ENCODE measurements around the gene C15orf62. TPM values are rescaled to one million over a fixed set of nuclear protein-coding genes. Genes with fewer than 3 reads are reported as not detected.
A peak's percentile ranks its signal among the peaks of the same experiment; 100 is the strongest.

Gene C15orf62
- total and polyA plus RNA-seq, 2 donors = 1.1 to 1.8 TPM

- Histone ChIP-seq H3K27me3 (ENCODE audit: control insufficient read depth in 2 of 2, insufficient read depth in 1 of 2, low read length in 1 of 2) (no peaks in the 10 kb centered on the region), H3K36me3 (ENCODE audit: control insufficient read depth in 2 of 2, insufficient read depth in 2 of 2, low read length in 1 of 2) (peaks cover 16 to 19% of the 10 kb centered on the region in 2 donors), H3K4me1 (ENCODE audit: control insufficient read depth in 2 of 2, insufficient read depth in 2 of 2, low read length in 2 of 2) (peaks cover 27 to 55% of the 10 kb centered on the region in 2 donors), H3K4me3 (ENCODE audit: low read length in 2 of 2) (peak within 1 kb of the TSS; percentile 65 to 70), H3K27ac (ENCODE audit: low read depth in 1 of 2, low read length in 1 of 2) (peak within 1 kb of the TSS; percentile 81 to 88), H3K9me3 (ENCODE audit: control insufficient read depth in 2 of 2, insufficient read depth in 1 of 2, low read length in 1 of 2) (no peaks in the 10 kb centered on the region)
- DNase-seq (ENCODE audit: low read depth in 6 of 9, low spot score in 9 of 9) = peak in 4 of 9 donors; percentile 34 to 74 (median 54)
- 3% methylated on average over 75 of the region's 75 CpGs for WGBS
Measured at GRCh38 chr15:40763801-40764628, 5.8 kb upstream of the C15orf62 start, which contains the start of gene GCHFR. TSS of gene GCHFR (plus strand) at chr15:40764068. CDS start at chr15:40764181, 113 bp downstream.

- Histone ChIP-seq H3K9me3 (ENCODE audit: control insufficient read depth in 2 of 2, insufficient read depth in 1 of 2, low read length in 1 of 2) (no peaks in the 10 kb centered on the region), H3K36me3 (ENCODE audit: control insufficient read depth in 2 of 2, insufficient read depth in 2 of 2, low read length in 1 of 2) (peaks cover 16 to 19% of the 10 kb centered on the region in 2 donors), H3K27me3 (ENCODE audit: control insufficient read depth in 2 of 2, insufficient read depth in 1 of 2, low read length in 1 of 2) (no peaks in the 10 kb centered on the region), H3K4me1 (ENCODE audit: control insufficient read depth in 2 of 2, insufficient read depth in 2 of 2, low read length in 2 of 2) (peaks cover 33 to 62% of the 10 kb centered on the region in 2 donors), H3K4me3 (ENCODE audit: low read length in 2 of 2) (peak overlapping the region; percentile 65 to 70), H3K27ac (ENCODE audit: low read depth in 1 of 2, low read length in 1 of 2) (peak overlapping the region; percentile 81 to 88)
- 59% methylated on average over 8 of the region's 8 CpGs for WGBS
- peak in 2 of 9 donors; percentile 26 to 31 for DNase-seq (ENCODE audit: low read depth in 6 of 9, low spot score in 9 of 9)
Measured at GRCh38 chr15:40764629-40765103, 5.1 kb upstream of the C15orf62 start.

- no peak for DNase-seq (ENCODE audit: low read depth in 6 of 9, low spot score in 9 of 9)
- no peaks in the 10 kb centered on the region for H3K27me3 ChIP-seq (ENCODE audit: control insufficient read depth in 2 of 2, insufficient read depth in 1 of 2, low read length in 1 of 2)
- H3K4me1 ChIP-seq (ENCODE audit: control insufficient read depth in 2 of 2, insufficient read depth in 2 of 2, low read length in 2 of 2) = peaks cover 31 to 69% of the 10 kb centered on the region in 2 donors
- H3K9me3 ChIP-seq (ENCODE audit: control insufficient read depth in 2 of 2, insufficient read depth in 1 of 2, low read length in 1 of 2) = no peaks in the 10 kb centered on the region
- WGBS = 95% methylated on average over 7 of the region's 7 CpGs
- H3K36me3 ChIP-seq (ENCODE audit: control insufficient read depth in 2 of 2, insufficient read depth in 2 of 2, low read length in 1 of 2) = peaks cover 16 to 19% of the 10 kb centered on the region in 2 donors
- no peak overlapping the region for H3K4me3 ChIP-seq (ENCODE audit: low read length in 2 of 2)
- H3K27ac ChIP-seq (ENCODE audit: low read depth in 1 of 2, low read length in 1 of 2) = no peak overlapping the region
Measured at GRCh38 chr15:40766194-40766815, 3.5 kb upstream of the C15orf62 start.

GRCh38 chr15:40766906-40767837 is 2.6 kb upstream of the C15orf62 start:
- H3K9me3 ChIP-seq (ENCODE audit: control insufficient read depth in 2 of 2, insufficient read depth in 1 of 2, low read length in 1 of 2) = no peaks in the 10 kb centered on the region
- H3K4me1 ChIP-seq (ENCODE audit: control insufficient read depth in 2 of 2, insufficient read depth in 2 of 2, low read length in 2 of 2) = peaks cover 31 to 73% of the 10 kb centered on the region in 2 donors
- DNase-seq (ENCODE audit: low read depth in 6 of 9, low spot score in 9 of 9) = no peak
- peaks cover 17 to 27% of the 10 kb centered on the region in 2 donors for H3K36me3 ChIP-seq (ENCODE audit: control insufficient read depth in 2 of 2, insufficient read depth in 2 of 2, low read length in 1 of 2)
- H3K27me3 ChIP-seq (ENCODE audit: control insufficient read depth in 2 of 2, insufficient read depth in 1 of 2, low read length in 1 of 2) = no peaks in the 10 kb centered on the region
- H3K4me3 ChIP-seq (ENCODE audit: low read length in 2 of 2) = no peak overlapping the region
- 98% methylated on average over 32 of the region's 32 CpGs for WGBS
- H3K27ac ChIP-seq (ENCODE audit: low read depth in 1 of 2, low read length in 1 of 2) = no peak overlapping the region

- Histone ChIP-seq H3K27me3 (ENCODE audit: control insufficient read depth in 2 of 2, insufficient read depth in 1 of 2, low read length in 1 of 2) (no peaks in the 10 kb centered on the region), H3K27ac (ENCODE audit: low read depth in 1 of 2, low read length in 1 of 2) (no peak overlapping the region), H3K9me3 (ENCODE audit: control insufficient read depth in 2 of 2, insufficient read depth in 1 of 2, low read length in 1 of 2) (no peaks in the 10 kb centered on the region), H3K36me3 (ENCODE audit: control insufficient read depth in 2 of 2, insufficient read depth in 2 of 2, low read length in 1 of 2) (peaks cover 23 to 29% of the 10 kb centered on the region in 2 donors), H3K4me3 (ENCODE audit: low read length in 2 of 2) (no peak overlapping the region), H3K4me1 (ENCODE audit: control insufficient read depth in 2 of 2, insufficient read depth in 2 of 2, low read length in 2 of 2) (peaks cover 31 to 68% of the 10 kb centered on the region in 2 donors)
- no peak for DNase-seq (ENCODE audit: low read depth in 6 of 9, low spot score in 9 of 9)
- WGBS = 96% methylated on average over 29 of the region's 29 CpGs
Measured at GRCh38 chr15:40767838-40768500, 1.8 kb upstream of the C15orf62 start.

- H3K4me3 ChIP-seq (ENCODE audit: low read length in 2 of 2) = peak overlapping the region in 1 of 2 donors; percentile 12
- no peaks in the 10 kb centered on the region for H3K9me3 ChIP-seq (ENCODE audit: control insufficient read depth in 2 of 2, insufficient read depth in 1 of 2, low read length in 1 of 2)
- DNase-seq (ENCODE audit: low read depth in 6 of 9, low spot score in 9 of 9) = peak in 2 of 9 donors; percentile 18 to 20
- H3K4me1 ChIP-seq (ENCODE audit: control insufficient read depth in 2 of 2, insufficient read depth in 2 of 2, low read length in 2 of 2) = peaks cover 26 to 61% of the 10 kb centered on the region in 2 donors
- 54% methylated on average over 21 of the region's 21 CpGs for WGBS
- H3K36me3 ChIP-seq (ENCODE audit: control insufficient read depth in 2 of 2, insufficient read depth in 2 of 2, low read length in 1 of 2) = peaks cover 29 to 37% of the 10 kb centered on the region in 2 donors
- H3K27me3 ChIP-seq (ENCODE audit: control insufficient read depth in 2 of 2, insufficient read depth in 1 of 2, low read length in 1 of 2) = no peaks in the 10 kb centered on the region
- H3K27ac ChIP-seq (ENCODE audit: low read depth in 1 of 2, low read length in 1 of 2) = peak overlapping the region; percentile 68 to 82
Measured at GRCh38 chr15:40768521-40769273, 1.1 kb upstream of the C15orf62 start.

GRCh38 chr15:40770147-40770721 is 454 bp downstream of the C15orf62 start:
- peak overlapping the region in 1 of 2 donors; percentile 12 for H3K4me3 ChIP-seq (ENCODE audit: low read length in 2 of 2)
- no peaks in the 10 kb centered on the region for H3K9me3 ChIP-seq (ENCODE audit: control insufficient read depth in 2 of 2, insufficient read depth in 1 of 2, low read length in 1 of 2)
- peaks cover 20 to 48% of the 10 kb centered on the region in 2 donors for H3K4me1 ChIP-seq (ENCODE audit: control insufficient read depth in 2 of 2, insufficient read depth in 2 of 2, low read length in 2 of 2)
- H3K36me3 ChIP-seq (ENCODE audit: control insufficient read depth in 2 of 2, insufficient read depth in 2 of 2, low read length in 1 of 2) = peaks cover 44 to 52% of the 10 kb centered on the region in 2 donors
- H3K27ac ChIP-seq (ENCODE audit: low read depth in 1 of 2, low read length in 1 of 2) = peak overlapping the region; percentile 68 to 82
- peak in 4 of 9 donors; percentile 38 to 76 (median 60) for DNase-seq (ENCODE audit: low read depth in 6 of 9, low spot score in 9 of 9)
- WGBS = 6% methylated on average over 17 of the region's 17 CpGs
- no peaks in the 10 kb centered on the region for H3K27me3 ChIP-seq (ENCODE audit: control insufficient read depth in 2 of 2, insufficient read depth in 1 of 2, low read length in 1 of 2)
